GM12801 (cell line): ENCODE results near the gene AP2A1.

Source experiments
- CTCF ChIP-seq: IDR thresholded peaks from one replicate; pipeline ENCODE4 v1.5.1; 2011; ENCODE audit warnings: control low read depth; ENCODE audit not compliant: insufficient read length; ENCODE audit errors: extremely low read depth

AP2A1 gene

GRCh38 chr19:49767381-49767780, 580 bp downstream of the AP2A1 start:
- no peak for TF ChIP-seq CTCF

GRCh38 chr19:49767967-49768581, 1.3 kb downstream of the AP2A1 start:
- no peak for TF ChIP-seq CTCF

GRCh38 chr19:49770529-49770928, 3.7 kb downstream of the AP2A1 start:
- TF ChIP-seq CTCF = no peak

- no peak for TF ChIP-seq CTCF
These were observed 4.9 kb downstream of the AP2A1 start for GRCh38 chr19:49771674-49772139.

- TF ChIP-seq CTCF = no peak
These were observed 6.1 kb downstream of the AP2A1 start for GRCh38 chr19:49772850-49773432.

- TF ChIP-seq CTCF = no peak
These were observed 7.0 kb downstream of the AP2A1 start for GRCh38 chr19:49773663-49774350.

GRCh38 chr19:49774969-49775368, 8.2 kb downstream of the AP2A1 start:
- no peak for TF ChIP-seq CTCF
